Activated gamma-delta T cell treated with anti-CD3 and anti-CD28 coated beads, Interleukin-2, amount 50 U/mL, for 16 hours (primary cell): ENCODE data around the gene LDAH.

Source experiments
- DNase-seq: peaks from one replicate; pipeline ENCODE4 v3.0.0-alpha.2; 2020; ENCODE audit warnings: low read depth

Gene LDAH

GRCh38 chr2:20781656-20782265 is 41.1 kb downstream of the LDAH start:
- no peak for DNase-seq

- DNase-seq = no peak
Observed at GRCh38 chr2:20771299-20771698, 51.6 kb downstream of the LDAH start.

- DNase-seq = no peak
Observed at GRCh38 chr2:20766798-20767644, 55.9 kb downstream of the LDAH start.

- DNase-seq = no peak
Observed at GRCh38 chr2:20766213-20766612, 56.7 kb downstream of the LDAH start.

- no peak for DNase-seq
Observed at GRCh38 chr2:20762945-20763683, 59.8 kb downstream of the LDAH start.

GRCh38 chr2:20759487-20759886 is 63.4 kb downstream of the LDAH start:
- DNase-seq = no peak

- no peak for DNase-seq
Observed at GRCh38 chr2:20758997-20759396, 63.9 kb downstream of the LDAH start.

- no peak for DNase-seq
Observed at GRCh38 chr2:20757405-20758090, 65.4 kb downstream of the LDAH start.

GRCh38 chr2:20755132-20755800 is 67.6 kb downstream of the LDAH start:
- DNase-seq = no peak

GRCh38 chr2:20752293-20752692 is 70.6 kb downstream of the LDAH start:
- no peak for DNase-seq

- DNase-seq = no peak
Observed at GRCh38 chr2:20747317-20747716, 75.6 kb downstream of the LDAH start.

GRCh38 chr2:20745924-20746555 is 76.9 kb downstream of the LDAH start:
- no peak for DNase-seq

GRCh38 chr2:20744366-20745335 is 78.2 kb downstream of the LDAH start:
- DNase-seq = no peak

GRCh38 chr2:20738772-20739171 is 84.1 kb downstream of the LDAH start:
- DNase-seq = no peak

- no peak for DNase-seq
Observed at GRCh38 chr2:20737505-20737904, 85.4 kb downstream of the LDAH start.

- DNase-seq = no peak
Observed at GRCh38 chr2:20728114-20728758, 94.7 kb downstream of the LDAH start.

GRCh38 chr2:20726913-20727312 is 96.0 kb downstream of the LDAH start:
- DNase-seq = no peak

- no peak for DNase-seq
Observed at GRCh38 chr2:20725782-20726181, 97.1 kb downstream of the LDAH start.

- DNase-seq = no peak
Observed at GRCh38 chr2:20724500-20725053, 98.3 kb downstream of the LDAH start.
